HepG2 (cell line): ENCODE data around the gene PITHD1.

Experiments used
- EZH2 ChIP-seq: conservative IDR thresholded peaks from 2 replicates; pipeline ENCODE4 v1.6.1; 2012; ENCODE audit warnings: mild to moderate bottlenecking, low read depth, low read length, moderate library complexity
- JUND ChIP-seq: sonication (generic); formaldehyde crosslinking; IDR thresholded peaks from 2 replicates; pipeline ENCODE4 v1.8.0; 2022; ENCODE audit warnings: mild to moderate bottlenecking, missing genetic modification reagents
- RAD21 ChIP-seq: fragments of 450-650 bp; formaldehyde crosslinking; IDR thresholded peaks from 2 replicates; pipeline ENCODE4 v1.5.0; 2020; ENCODE audit warnings: mild to moderate bottlenecking
- SPEN ChIP-seq: sonication (generic); formaldehyde crosslinking; IDR thresholded peaks from 2 replicates; pipeline ENCODE4 v1.5.1; 2020; ENCODE audit warnings: low read depth, mild to moderate bottlenecking, missing genetic modification reagents
- ZNF292 ChIP-seq: sonication (generic); formaldehyde crosslinking; IDR thresholded peaks from 2 replicates; pipeline ENCODE4 v1.8.1; 2022; ENCODE audit warnings: mild to moderate bottlenecking, low read depth, missing genetic modification reagents, borderline replicate concordance
- ZNF792 ChIP-seq: IDR thresholded peaks from 2 replicates; pipeline ENCODE4 v1.6.1; 2016
- TF ChIP-seq, protein P1 (sequence below): sonication (generic); formaldehyde crosslinking; IDR thresholded peaks from 2 replicates; pipeline ENCODE4 v1.4.0; 2020; ENCODE audit warnings: missing genetic modification reagents
- TF ChIP-seq, protein P2 (sequence below): sonication (generic); formaldehyde crosslinking; IDR thresholded peaks from 2 replicates; pipeline ENCODE4 v1.4.0; 2020; ENCODE audit warnings: mild to moderate bottlenecking, missing genetic modification reagents

DNA sequence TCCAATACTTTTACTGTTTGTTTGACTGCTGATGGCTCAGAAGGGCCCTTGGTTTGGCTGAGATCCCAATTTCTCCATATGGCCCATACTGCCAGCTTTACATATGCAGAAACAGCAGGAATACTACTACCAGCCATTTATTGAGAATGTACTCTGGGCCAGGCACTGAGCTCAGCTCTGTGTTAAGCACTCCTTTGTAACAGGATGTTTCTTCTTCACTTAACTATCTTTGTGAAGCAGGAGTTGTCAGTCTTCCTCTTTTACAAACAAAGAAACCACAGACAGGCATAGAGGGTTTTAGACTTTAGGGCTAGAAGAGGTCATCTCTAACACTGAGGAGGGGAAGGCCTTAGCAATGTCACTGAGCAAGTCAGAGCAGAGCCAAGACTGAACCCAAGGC, 38.7 kb downstream of the PITHD1 start:
- no peak for TF ChIP-seq JUND
- TF ChIP-seq SPEN (CRISPR knock-in tag), result no peak
- TF ChIP-seq RAD21 (CRISPR knock-in tag), result no peak
- TF ChIP-seq, protein P1, sequence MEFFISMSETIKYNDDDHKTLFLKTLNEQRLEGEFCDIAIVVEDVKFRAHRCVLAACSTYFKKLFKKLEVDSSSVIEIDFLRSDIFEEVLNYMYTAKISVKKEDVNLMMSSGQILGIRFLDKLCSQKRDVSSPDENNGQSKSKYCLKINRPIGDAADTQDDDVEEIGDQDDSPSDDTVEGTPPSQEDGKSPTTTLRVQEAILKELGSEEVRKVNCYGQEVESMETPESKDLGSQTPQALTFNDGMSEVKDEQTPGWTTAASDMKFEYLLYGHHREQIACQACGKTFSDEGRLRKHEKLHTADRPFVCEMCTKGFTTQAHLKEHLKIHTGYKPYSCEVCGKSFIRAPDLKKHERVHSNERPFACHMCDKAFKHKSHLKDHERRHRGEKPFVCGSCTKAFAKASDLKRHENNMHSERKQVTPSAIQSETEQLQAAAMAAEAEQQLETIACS (CRISPR knock-in tag), result no peak
- TF ChIP-seq, protein P2, sequence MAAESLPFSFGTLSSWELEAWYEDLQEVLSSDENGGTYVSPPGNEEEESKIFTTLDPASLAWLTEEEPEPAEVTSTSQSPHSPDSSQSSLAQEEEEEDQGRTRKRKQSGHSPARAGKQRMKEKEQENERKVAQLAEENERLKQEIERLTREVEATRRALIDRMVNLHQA (CRISPR knock-in tag), result no peak
- TF ChIP-seq EZH2, result no peak
- TF ChIP-seq ZNF792 (CRISPR knock-in tag), result no peak
- no peak for TF ChIP-seq ZNF292 (CRISPR knock-in tag)
